ENCODE measurements around the gene TLE5. TPM values are rescaled to one million over a fixed set of nuclear protein-coding genes. Genes with fewer than 3 reads are reported as not detected.

The TLE5 gene
- total RNA-seq, 2 experiments from 2014 or later = 722 to 793 TPM

- peak; percentile 90 for TF ChIP-seq CTCF (IDR thresholded peaks at IDR 0.05)
- no peaks in the 10 kb centered on the region for H3K9me3 Mint-ChIP-seq
- POLR2A ChIA-PET = interaction anchor here (1.1 to 2.0 kb wide), 4 partner anchors 14 to 28 kb away, joined by 3 to 9 read pairs (median 4); partner anchors contain the start of gene TLE5
Observed at GRCh38 chr19:3075605-3076431, 13.5 kb upstream of the TLE5 start.

GRCh38 chr19:3073931-3074595, 11.8 kb upstream of the TLE5 start:
- Mint-ChIP-seq H3K4me3 (no peak overlapping the region), H3K27me3 (no peaks in the 10 kb centered on the region), H3K36me3 (ENCODE audit: low read depth) (no peaks in the 10 kb centered on the region), H3K27ac (no peak overlapping the region), H3K4me1 (ENCODE audit: low read depth) (peaks cover 3% of the 10 kb centered on the region), H3K9me3 (no peaks in the 10 kb centered on the region)
- Histone ChIP-seq H3K27ac (ENCODE audit: low read depth in 1 of 2, low read length in 2 of 2) (no peak overlapping the region), H3K4me1 (ENCODE audit: insufficient read depth, low read length) (peaks cover 10% of the 10 kb centered on the region), H3K27me3 (ENCODE audit: control insufficient read depth in 1 of 2, insufficient read depth in 2 of 2, low read length in 2 of 2) (no peaks in the 10 kb centered on the region), H3K36me3 (ENCODE audit: insufficient read depth, low read length) (no peaks in the 10 kb centered on the region), H3K9me3 (ENCODE audit: control insufficient read depth in 1 of 2, insufficient read depth in 1 of 2, low read length in 2 of 2) (no peaks in the 10 kb centered on the region), H3K4me3 (ENCODE audit: low read length) (no peak overlapping the region)
- TF ChIP-seq CTCF (IDR thresholded peaks at IDR 0.05) = no peak
- no peak for ATAC-seq (ENCODE audit: poor library complexity)
- no peak for DNase-seq
- ChIA-PET POLR2A (interaction anchor here (1.3 kb wide), 1 partner anchor 11 kb away, joined by 3 read pairs; no protein-coding TSS in a partner anchor), CTCF (no interaction called here)
- intact Hi-C loops (cut with DNase I, micrococcal nuclease) = loop anchor here in 1 of 2 experiments (10.0 kb wide), 1 partner anchor 91 kb away; no protein-coding TSS in a partner anchor

More at GRCh38 chr19:3075605-3076431, 13.5 kb upstream of the TLE5 start:
- Histone ChIP-seq H3K4me1 (ENCODE audit: insufficient read depth, low read length) (peaks cover 10% of the 10 kb centered on the region), H3K27me3 (ENCODE audit: control insufficient read depth in 1 of 2, insufficient read depth in 2 of 2, low read length in 2 of 2) (no peaks in the 10 kb centered on the region), H3K36me3 (ENCODE audit: insufficient read depth, low read length) (no peaks in the 10 kb centered on the region), H3K9me3 (ENCODE audit: control insufficient read depth in 1 of 2, insufficient read depth in 1 of 2, low read length in 2 of 2) (no peaks in the 10 kb centered on the region), H3K27ac (ENCODE audit: low read depth in 1 of 2, low read length in 2 of 2) (no peak overlapping the region), H3K4me3 (ENCODE audit: low read length) (no peak overlapping the region)
- Mint-ChIP-seq H3K27ac (no peak overlapping the region), H3K36me3 (ENCODE audit: low read depth) (no peaks in the 10 kb centered on the region), H3K4me3 (no peak overlapping the region), H3K27me3 (no peaks in the 10 kb centered on the region), H3K4me1 (ENCODE audit: low read depth) (peaks cover 3% of the 10 kb centered on the region)
- DNase-seq (peak; percentile 61 to 90 (median 76)), ATAC-seq (ENCODE audit: poor library complexity) (peak; percentile 99)
- CTCF ChIA-PET = interaction anchor here (0.9 to 3.3 kb wide), 10 partner anchors 11 to 175 kb away, joined by 3 to 18 read pairs (median 4); no protein-coding TSS in a partner anchor
- intact Hi-C loops (cut with DNase I, micrococcal nuclease) = loop anchor here (1.0 to 10.0 kb wide), 5 partner anchors 28 to 114 kb away; no protein-coding TSS in a partner anchor

GRCh38 chr19:3073159-3073563, 10.9 kb upstream of the TLE5 start:
- no peak for DNase-seq
- Histone ChIP-seq H3K4me1 (ENCODE audit: insufficient read depth, low read length) (peaks cover 10% of the 10 kb centered on the region), H3K9me3 (ENCODE audit: control insufficient read depth in 1 of 2, insufficient read depth in 1 of 2, low read length in 2 of 2) (no peaks in the 10 kb centered on the region), H3K27ac (ENCODE audit: low read depth in 1 of 2, low read length in 2 of 2) (no peak overlapping the region), H3K27me3 (ENCODE audit: control insufficient read depth in 1 of 2, insufficient read depth in 2 of 2, low read length in 2 of 2) (no peaks in the 10 kb centered on the region), H3K4me3 (ENCODE audit: low read length) (no peak overlapping the region), H3K36me3 (ENCODE audit: insufficient read depth, low read length) (no peaks in the 10 kb centered on the region)
- H3K4me1 Mint-ChIP-seq (ENCODE audit: low read depth) = peaks cover 3% of the 10 kb centered on the region
- H3K36me3 Mint-ChIP-seq (ENCODE audit: low read depth) = no peaks in the 10 kb centered on the region
- H3K27ac Mint-ChIP-seq = no peak overlapping the region
- H3K4me3 Mint-ChIP-seq = no peak overlapping the region
- H3K27me3 Mint-ChIP-seq = no peaks in the 10 kb centered on the region
- intact Hi-C loops (cut with DNase I, micrococcal nuclease) = loop anchor here in 1 of 2 experiments (10.0 kb wide), 1 partner anchor 92 kb away; no protein-coding TSS in a partner anchor
- ChIA-PET POLR2A (interaction anchor here (0.6 to 1.3 kb wide), 3 partner anchors 10 to 324 kb away, joined by 3 to 4 read pairs (median 4); no protein-coding TSS in a partner anchor), CTCF (interaction anchor here (1.1 to 1.7 kb wide), 2 partner anchors 31 to 36 kb away, joined by 5 to 6 read pairs; no protein-coding TSS in a partner anchor)
- no peaks in the 10 kb centered on the region for H3K9me3 Mint-ChIP-seq
- no peak for TF ChIP-seq CTCF (IDR thresholded peaks at IDR 0.05)
- no peak for ATAC-seq (ENCODE audit: poor library complexity)
